MM.1S (cell line): ENCODE data around the gene TMC2.
A peak's percentile ranks its signal among the peaks of the same experiment; 100 is the strongest.

Experiments
- DNase-seq: peaks from one replicate; pipeline ENCODE4 v3.0.0-alpha.2; 2015
- H2AFZ ChIP-seq: fragments of 300-600 bp; sonication (generic); 2 replicates; pipeline ENCODE4 v1.6.0; 2016; ENCODE audit warnings: antibody characterized with exemption, low read length
- H3F3A ChIP-seq: fragments of 300-600 bp; sonication (generic); 2 replicates; pipeline ENCODE4 v1.6.1; 2016; ENCODE audit warnings: mild to moderate bottlenecking, antibody characterized with exemption, low read length, moderate library complexity, mixed read lengths; ENCODE audit not compliant: insufficient read depth
- H3K27ac ChIP-seq: fragments of 300-600 bp; sonication (generic); 2 replicates; pipeline ENCODE4 v1.5.1; 2016; ENCODE audit warnings: mild to moderate bottlenecking, low read length
- H3K27me3 ChIP-seq: fragments of 300-600 bp; sonication (generic); replicated peaks from 2 replicates; pipeline ENCODE4 v1.6.0; 2016; ENCODE audit warnings: low read length; ENCODE audit not compliant: insufficient read depth
- H3K36me3 ChIP-seq: fragments of 300-600 bp; sonication (generic); replicated peaks from 2 replicates; pipeline ENCODE4 v1.6.1; 2016; ENCODE audit warnings: mild to moderate bottlenecking, low read length, mixed read lengths; ENCODE audit not compliant: insufficient read depth
- H3K4me1 ChIP-seq: fragments of 300-600 bp; sonication (generic); 2 replicates; pipeline ENCODE4 v1.6.1; 2016; ENCODE audit warnings: low read length, mixed read lengths
- H3K4me2 ChIP-seq: fragments of 300-600 bp; sonication (generic); 2 replicates; pipeline ENCODE4 v1.6.0; 2016; ENCODE audit warnings: low read depth, low read length
- H3K4me3 ChIP-seq: fragments of 300-600 bp; sonication (generic); 2 replicates; pipeline ENCODE4 v1.5.1; 2016; ENCODE audit warnings: low read length, mixed read lengths
- H3K79me2 ChIP-seq: fragments of 300-600 bp; sonication (generic); 2 replicates; pipeline ENCODE4 v1.6.1; 2016; ENCODE audit warnings: mixed run types, low read length, mixed read lengths
- H3K9ac ChIP-seq: fragments of 300-600 bp; sonication (generic); 2 replicates; pipeline ENCODE4 v1.6.1; 2016; ENCODE audit warnings: low read length, mixed read lengths
- H3K9me2 ChIP-seq: fragments of 300-600 bp; sonication (generic); replicated peaks from 2 replicates; pipeline ENCODE4 v1.6.1; 2016; ENCODE audit warnings: mild to moderate bottlenecking, low read length, mixed read lengths; ENCODE audit not compliant: insufficient read depth
- H3K9me3 ChIP-seq: fragments of 300-600 bp; sonication (generic); replicated peaks from 2 replicates; pipeline ENCODE4 v1.6.1; 2016; ENCODE audit warnings: mild to moderate bottlenecking, low read length, mixed read lengths; ENCODE audit not compliant: insufficient read depth
- H4K20me1 ChIP-seq: fragments of 300-600 bp; sonication (generic); 2 replicates; pipeline ENCODE4 v1.6.1; 2016; ENCODE audit warnings: mild to moderate bottlenecking, low read length, moderate library complexity, mixed read lengths; ENCODE audit not compliant: insufficient read depth
- CTCF ChIP-seq: fragments of 300-600 bp; sonication (generic); IDR thresholded peaks from 2 replicates; pipeline ENCODE4 v1.5.1; 2016; ENCODE audit warnings: antibody characterized with exemption, low read length, mixed read lengths
- EZH2 ChIP-seq: fragments of 300-600 bp; sonication (generic); optimal IDR thresholded peaks from 2 replicates; pipeline ENCODE3; 2017; ENCODE audit warnings: low read depth, mild to moderate bottlenecking, antibody characterized with exemption, low read length, mixed read lengths
- EZH2phosphoT487 ChIP-seq: fragments of 300-600 bp; sonication (generic); IDR thresholded peaks from 2 replicates; pipeline ENCODE4 v1.6.1; 2018; ENCODE audit warnings: antibody characterized with exemption, low read length

Gene TMC2

GRCh38 chr20:2663887-2664719 lies 127.7 kb downstream of the TMC2 start, which contains the start of gene IDH3B:
TSS of gene IDH3B (minus strand) at chr20:2664216. CDS start at chr20:2664188, 28 bp downstream.
- Histone ChIP-seq H3K27ac (peak within 1 kb of the TSS; percentile 85), H2AFZ (peak within 1 kb of the TSS; percentile 73), H3K4me1 (peaks cover 6% of the 10 kb centered on the region), H3K9me2 (no peaks in the 10 kb centered on the region), H3K4me3 (peak within 1 kb of the TSS; percentile 100), H3F3A (peaks cover 15% of the 10 kb centered on the region), H3K9me3 (no peaks in the 10 kb centered on the region), H3K79me2 (peaks cover 24% of the 10 kb centered on the region), H4K20me1 (no peaks in the 10 kb centered on the region), H3K9ac (peak within 1 kb of the TSS; percentile 78), H3K27me3 (peaks cover 11% of the 10 kb centered on the region), H3K4me2 (peak within 1 kb of the TSS; percentile 99), H3K36me3 (peaks cover 5% of the 10 kb centered on the region; the same call in 1 of the 2 replicates)
- no peak for TF ChIP-seq EZH2phosphoT487
- DNase-seq, result peak; percentile 92

GRCh38 chr20:2671977-2672376 lies 135.6 kb downstream of the TMC2 start:
- TF ChIP-seq EZH2phosphoT487, result no peak
- TF ChIP-seq CTCF, result peak; percentile 26; the same call in 1 of the 2 replicates
- H3K9me3 ChIP-seq, result no peaks in the 10 kb centered on the region
- no peak overlapping the region for H3K9ac ChIP-seq
- H3K4me3 ChIP-seq, result no peak overlapping the region
- no peaks in the 10 kb centered on the region for H4K20me1 ChIP-seq
- no peak overlapping the region for H3K27ac ChIP-seq
- no peak for DNase-seq
- no peaks in the 10 kb centered on the region for H3K4me1 ChIP-seq
- H3K36me3 ChIP-seq, result no peaks in the 10 kb centered on the region
- no peak overlapping the region for H2AFZ ChIP-seq
- peaks cover 11% of the 10 kb centered on the region for H3K27me3 ChIP-seq
- H3K9me2 ChIP-seq, result no peaks in the 10 kb centered on the region
- no peak overlapping the region for H3K4me2 ChIP-seq
- no peaks in the 10 kb centered on the region for H3K79me2 ChIP-seq
- H3F3A ChIP-seq, result no peaks in the 10 kb centered on the region

GRCh38 chr20:2672446-2672845 lies 136.1 kb downstream of the TMC2 start:
- Histone ChIP-seq H2AFZ (no peak overlapping the region), H3K79me2 (no peaks in the 10 kb centered on the region), H4K20me1 (no peaks in the 10 kb centered on the region), H3K36me3 (no peaks in the 10 kb centered on the region), H3K4me1 (no peaks in the 10 kb centered on the region), H3K9me3 (no peaks in the 10 kb centered on the region), H3K4me2 (no peak overlapping the region), H3K4me3 (no peak overlapping the region), H3F3A (no peaks in the 10 kb centered on the region), H3K27ac (no peak overlapping the region), H3K27me3 (peaks cover 11% of the 10 kb centered on the region), H3K9me2 (no peaks in the 10 kb centered on the region), H3K9ac (no peak overlapping the region)
- no peak for TF ChIP-seq CTCF
- DNase-seq, result no peak

DNA sequence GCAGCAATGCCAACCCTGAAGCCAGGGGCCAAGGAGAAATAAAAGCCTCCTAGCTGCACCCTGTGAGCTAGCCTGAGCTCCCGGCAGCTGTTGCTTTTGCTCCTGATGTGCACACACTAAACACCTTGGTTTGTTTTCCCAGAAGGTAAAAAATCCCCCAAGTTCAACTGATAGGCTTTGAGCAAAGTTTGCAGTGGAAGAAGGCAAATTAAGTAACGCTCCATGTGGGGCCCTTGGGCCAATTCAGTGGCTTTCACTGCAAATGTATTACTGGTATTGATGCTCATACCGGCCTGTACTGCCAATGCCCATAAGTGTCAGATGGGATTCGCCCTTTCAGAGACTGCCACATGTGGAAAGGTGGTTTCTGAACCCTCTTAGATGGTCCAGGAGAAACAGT lies 137.1 kb downstream of the TMC2 start:
- H3K36me3 ChIP-seq, result no peaks in the 10 kb centered on the region
- no peak overlapping the region for H2AFZ ChIP-seq
- TF ChIP-seq EZH2, result no peak
- TF ChIP-seq CTCF, result no peak
- TF ChIP-seq EZH2phosphoT487, result no peak
- H3K4me2 ChIP-seq, result no peak overlapping the region
- no peak for DNase-seq
- no peak overlapping the region for H3K4me3 ChIP-seq
- H4K20me1 ChIP-seq, result no peaks in the 10 kb centered on the region
- no peaks in the 10 kb centered on the region for H3K9me2 ChIP-seq
- H3K9me3 ChIP-seq, result no peaks in the 10 kb centered on the region
- H3K27ac ChIP-seq, result no peak overlapping the region
- H3K9ac ChIP-seq, result no peak overlapping the region
- no peaks in the 10 kb centered on the region for H3K4me1 ChIP-seq
- no peaks in the 10 kb centered on the region for H3K79me2 ChIP-seq
- H3F3A ChIP-seq, result no peaks in the 10 kb centered on the region
- H3K27me3 ChIP-seq, result peaks cover 5% of the 10 kb centered on the region
